Measurements from ENCODE around the gene IFI30. TPM values are rescaled to one million over a fixed set of nuclear protein-coding genes. Genes with fewer than 3 reads are reported as not detected.

The IFI30 gene
- total RNA-seq, 8 experiments from 2014 or later, result 0.09 to 163 (median 3.1) TPM

Other genes starting within 250 kb of the IFI30 start
- 100 to 1,000 TPM in 1 of 8 experiments, 10 to 100 TPM in 7; 39.0 to 116 (median 63.1) TPM for gene CCDC124, start 240.8 kb upstream of the IFI30 start, total RNA-seq
- gene KCNN1, start 206.7 kb upstream of the IFI30 start, total RNA-seq, result 10 to 100 TPM in 4 of 8 experiments, 1 to 10 TPM in 1, under 1 TPM in 3; 0.10 to 22.3 (median 8.8) TPM
- gene ARRDC2, start 165.6 kb upstream of the IFI30 start, total RNA-seq, result 10 to 100 TPM in 2 of 8 experiments, 1 to 10 TPM in 5, under 1 TPM in 1; 0.79 to 18.2 (median 5.4) TPM
- gene IL12RB1, start 86.9 kb upstream of the IFI30 start, total RNA-seq, result 1 to 10 TPM in 1 of 8 experiments, under 1 TPM in 5, not detected in 2; 0.05 to 1.2 (median 0.23) TPM
- 10 to 100 TPM in 1 of 8 experiments, 1 to 10 TPM in 7; 3.3 to 11.7 (median 5.8) TPM for gene MAST3, start 76.0 kb upstream of the IFI30 start, total RNA-seq
- 10 to 100 TPM; 15.6 to 62.6 (median 27.4) TPM for gene PIK3R2, start 20.6 kb upstream of the IFI30 start, total RNA-seq
- gene MPV17L2, start 19.4 kb downstream of the IFI30 start, total RNA-seq, result 10 to 100 TPM in 4 of 8 experiments, 1 to 10 TPM in 4; 6.6 to 22.9 (median 11.1) TPM
- 100 to 1,000 TPM in 1 of 8 experiments, 10 to 100 TPM in 6, 1 to 10 TPM in 1; 2.7 to 142 (median 32.3) TPM for gene RAB3A, start 30.2 kb downstream of the IFI30 start, total RNA-seq
- 1 to 10 TPM; 1.3 to 4.3 (median 2.5) TPM for gene PDE4C, start 52.6 kb downstream of the IFI30 start, total RNA-seq
- gene IQCN, start 100.6 kb downstream of the IFI30 start, total RNA-seq, result 1 to 10 TPM in 6 of 8 experiments, under 1 TPM in 2; 0.38 to 2.8 (median 1.7) TPM
- gene JUND, start 107.8 kb downstream of the IFI30 start, total RNA-seq, result 100 to 1,000 TPM in 3 of 8 experiments, 10 to 100 TPM in 5; 37.8 to 197 (median 98.2) TPM
- 100 to 1,000 TPM in 7 of 8 experiments, 10 to 100 TPM in 1; 87.3 to 240 (median 151) TPM for gene LSM4, start 149.3 kb downstream of the IFI30 start, total RNA-seq
- 10 to 100 TPM in 7 of 8 experiments, 1 to 10 TPM in 1; 8.2 to 42.8 (median 17.1) TPM for gene PGPEP1, start 166.8 kb downstream of the IFI30 start, total RNA-seq
- 100 to 1,000 TPM in 2 of 8 experiments, 10 to 100 TPM in 6; 14.0 to 784 (median 60.0) TPM for gene GDF15, start 212.3 kb downstream of the IFI30 start, total RNA-seq
- 1 to 10 TPM in 2 of 8 experiments, under 1 TPM in 6; 0.14 to 2.1 (median 0.47) TPM for gene LRRC25, start 223.8 kb downstream of the IFI30 start, total RNA-seq
- 100 to 1,000 TPM in 1 of 8 experiments, 10 to 100 TPM in 7; 60.2 to 155 (median 70.1) TPM for gene SSBP4, start 245.6 kb downstream of the IFI30 start, total RNA-seq

Measured in motor neuron (in vitro differentiated cells).